Panc1 (cell line): ENCODE data around the gene SDK1. TPM values are rescaled to one million over a fixed set of nuclear protein-coding genes. Genes with fewer than 3 reads are reported as not detected.

Source experiments
- ATAC-seq: fragments of 200-7000 bp; cut with Tn5 transposase; 2 replicates; pipeline ENCODE4 v1.9.1; 2020; ENCODE audit warnings: mild to moderate bottlenecking, moderate library complexity
- BruUV-seq: library from RNA; stranded (reverse); fragments of 400-500 nt; replicated peaks from 2 replicates; lab custom pipeline; 2021; lab: Mats Ljungman, UMichigan
- CTCF ChIA-PET: fragments of 300-600 bp; sonication (Branson Sonifier 250); formaldehyde crosslinking; loops from one replicate; lab custom pipeline; 2022; ENCODE audit warnings: antibody characterized with exemption; lab: Charles Lee
- POLR2A ChIA-PET: fragments of 300-600 bp; sonication (Branson Sonifier 250); formaldehyde crosslinking; loops from one replicate; lab custom pipeline; 2022; ENCODE audit warnings: antibody characterized with exemption; lab: Charles Lee
- DNase-seq: peaks from one replicate; pipeline ENCODE4 v3.0.0-alpha.2; 2010; ENCODE audit warnings: low read depth, low spot score
- H3K27ac ChIP-seq: 2 replicates; pipeline ENCODE4 v1.5.1; 2011; ENCODE audit warnings: mild to moderate bottlenecking, low read length, inconsistent platforms
- H3K27me3 ChIP-seq: fragments of 200-500 bp; sonication (Bioruptor generic); 2 replicates; pipeline ENCODE4 v1.6.0; 2014; ENCODE audit warnings: low read length, inconsistent platforms; ENCODE audit not compliant: control insufficient read depth, insufficient read depth
- H3K36me3 ChIP-seq: fragments of 200-500 bp; sonication (Bioruptor generic); 2 replicates; pipeline ENCODE4 v1.5.1; 2014; ENCODE audit warnings: inconsistent platforms, mild to moderate bottlenecking, low read length, moderate library complexity; ENCODE audit not compliant: control insufficient read depth, insufficient read depth
- H3K4me1 ChIP-seq: 2 replicates; pipeline ENCODE4 v1.5.1; 2011; ENCODE audit warnings: inconsistent platforms, mild to moderate bottlenecking, low read length, moderate library complexity; ENCODE audit not compliant: control insufficient read depth, insufficient read depth
- H3K4me3 ChIP-seq, 2 experiments: 2 replicates each; pipeline ENCODE4 v1.5.1; 2011 to 2012; ENCODE audit warnings: low read depth in 2 of 2, low read length in 2 of 2, mild to moderate bottlenecking in 2 of 2, inconsistent platforms in 1 of 2, moderate library complexity in 1 of 2
- H3K9me3 ChIP-seq: fragments of 200-500 bp; sonication (Bioruptor generic); 2 replicates; pipeline ENCODE4 v1.5.1; 2014; ENCODE audit warnings: low read depth, mild to moderate bottlenecking, inconsistent platforms, low read length, moderate library complexity; ENCODE audit not compliant: control insufficient read depth, insufficient read depth
- POLR2AphosphoS5 ChIP-seq: IDR thresholded peaks from 2 replicates; pipeline ENCODE4 v1.6.1; 2012; ENCODE audit warnings: mild to moderate bottlenecking, low read depth, low read length, moderate library complexity
- REST ChIP-seq, 2 experiments: IDR thresholded peaks; 2 replicates each; pipeline ENCODE4 v1.6.1; 2011 to 2012; ENCODE audit warnings: low read depth in 2 of 2, control low read depth in 1 of 2, low read length in 1 of 2, mild to moderate bottlenecking in 1 of 2, moderate library complexity in 1 of 2; ENCODE audit not compliant: insufficient read depth in 1 of 2
- SIN3A ChIP-seq: IDR thresholded peaks from 2 replicates; pipeline ENCODE4 v1.6.1; 2012; ENCODE audit warnings: low read depth, mild to moderate bottlenecking, low read length, moderate library complexity, borderline replicate concordance; ENCODE audit not compliant: insufficient read depth
- TCF7L2 ChIP-seq: IDR thresholded peaks from 2 replicates; pipeline ENCODE4 v1.6.1; 2011; ENCODE audit warnings: mild to moderate bottlenecking, low read depth, low read length, inconsistent platforms
- in situ Hi-C: cut with HindIII; loops from 2 replicates; pipeline ENCODE4 v1.10.0; 2016; ENCODE audit warnings: low sequenced_read_pairs, low pct_unique_long_range_greater_than_20kb
- intact Hi-C: fragments of 100-400 bp; cut with micrococcal nuclease; formaldehyde crosslinking; loops from one replicate; pipeline ENCODE4 v1.10.0; 2022; ENCODE audit not compliant: unreplicated experiment
- total RNA-seq: library from RNA; stranded (reverse); gene quantifications from one replicate; pipeline ENCODE4 v1.2.1, GENCODE V29; 2021; ENCODE audit not compliant: unreplicated experiment
- TF ChIP-seq, protein P1 (sequence below): fragments of 450-650 bp; IDR thresholded peaks from 2 replicates; pipeline ENCODE4 v1.5.1; 2017; ENCODE audit warnings: mild to moderate bottlenecking

SDK1 gene
- total RNA-seq, 1 experiment from 2014 or later: 47.4 TPM

DNA sequence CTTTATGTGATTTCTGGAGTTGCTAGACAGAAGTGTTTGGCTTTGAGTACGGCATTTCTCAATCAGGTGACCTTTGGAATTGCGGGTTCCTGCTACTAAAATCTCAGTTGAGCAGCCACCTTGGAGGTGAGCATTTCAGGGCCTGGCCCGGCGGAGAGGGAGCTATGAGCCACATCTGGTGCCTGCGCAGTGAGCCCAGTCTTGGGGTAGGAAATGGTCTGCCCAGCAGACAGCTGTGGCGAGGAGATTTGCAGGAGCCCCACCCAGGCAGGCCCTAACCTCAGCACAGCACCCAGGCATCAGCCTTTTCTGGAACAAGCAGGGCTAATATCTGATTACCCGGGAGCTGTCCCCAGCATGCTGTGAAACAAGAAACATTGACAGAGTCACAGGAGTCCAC is 833.2 kb downstream of the SDK1 start:
- CTCF ChIA-PET: no interaction called here
- H3K27me3 ChIP-seq: no peaks in the 10 kb centered on the region

GRCh38 chr7:4134631-4135030 is 833.6 kb downstream of the SDK1 start:
- DNase-seq: no peak
- Histone ChIP-seq H3K4me1 (no peaks in the 10 kb centered on the region), H3K36me3 (no peaks in the 10 kb centered on the region), H3K27me3 (no peaks in the 10 kb centered on the region), H3K4me3 (no peak overlapping the region), H3K27ac (no peak overlapping the region), H3K9me3 (no peaks in the 10 kb centered on the region)
- ChIA-PET CTCF (no interaction called here), POLR2A (no interaction called here)
- ATAC-seq: no peak
- BruUV-seq: no TSS peak
- in situ Hi-C loops (no loop called here), intact Hi-C loops (no loop called here)
- TF ChIP-seq, protein P1, sequence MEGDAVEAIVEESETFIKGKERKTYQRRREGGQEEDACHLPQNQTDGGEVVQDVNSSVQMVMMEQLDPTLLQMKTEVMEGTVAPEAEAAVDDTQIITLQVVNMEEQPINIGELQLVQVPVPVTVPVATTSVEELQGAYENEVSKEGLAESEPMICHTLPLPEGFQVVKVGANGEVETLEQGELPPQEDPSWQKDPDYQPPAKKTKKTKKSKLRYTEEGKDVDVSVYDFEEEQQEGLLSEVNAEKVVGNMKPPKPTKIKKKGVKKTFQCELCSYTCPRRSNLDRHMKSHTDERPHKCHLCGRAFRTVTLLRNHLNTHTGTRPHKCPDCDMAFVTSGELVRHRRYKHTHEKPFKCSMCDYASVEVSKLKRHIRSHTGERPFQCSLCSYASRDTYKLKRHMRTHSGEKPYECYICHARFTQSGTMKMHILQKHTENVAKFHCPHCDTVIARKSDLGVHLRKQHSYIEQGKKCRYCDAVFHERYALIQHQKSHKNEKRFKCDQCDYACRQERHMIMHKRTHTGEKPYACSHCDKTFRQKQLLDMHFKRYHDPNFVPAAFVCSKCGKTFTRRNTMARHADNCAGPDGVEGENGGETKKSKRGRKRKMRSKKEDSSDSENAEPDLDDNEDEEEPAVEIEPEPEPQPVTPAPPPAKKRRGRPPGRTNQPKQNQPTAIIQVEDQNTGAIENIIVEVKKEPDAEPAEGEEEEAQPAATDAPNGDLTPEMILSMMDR: no peak
- TF ChIP-seq REST (IDR thresholded peaks at IDR 0.05; ENCODE audit: insufficient read depth in 1 of 2, low read depth in 2 of 2, low read length in 1 of 2) (no peak), TCF7L2 (no peak), SIN3A (no peak), POLR2AphosphoS5 (no peak)

More for the DNA sequence above, 833.2 kb downstream of the SDK1 start:
- POLR2A ChIA-PET: no interaction called here
- DNase-seq (no peak), ATAC-seq (no peak)
- no peaks in the 10 kb centered on the region for H3K36me3 ChIP-seq
- no peak overlapping the region for H3K4me3 ChIP-seq
- no peak for TF ChIP-seq SIN3A
- TF ChIP-seq POLR2AphosphoS5: no peak
- TF ChIP-seq, protein P1: no peak
- TF ChIP-seq TCF7L2: no peak
- no peak for TF ChIP-seq REST (IDR thresholded peaks at IDR 0.05; ENCODE audit: insufficient read depth in 1 of 2, low read depth in 2 of 2, low read length in 1 of 2)
- in situ Hi-C loops (no loop called here), intact Hi-C loops (no loop called here)
- no peaks in the 10 kb centered on the region for H3K4me1 ChIP-seq
- BruUV-seq: no TSS peak
- H3K9me3 ChIP-seq: no peaks in the 10 kb centered on the region
- no peak overlapping the region for H3K27ac ChIP-seq
